ENCODE data around the gene PRDM15.

PRDM15 gene

DNA sequence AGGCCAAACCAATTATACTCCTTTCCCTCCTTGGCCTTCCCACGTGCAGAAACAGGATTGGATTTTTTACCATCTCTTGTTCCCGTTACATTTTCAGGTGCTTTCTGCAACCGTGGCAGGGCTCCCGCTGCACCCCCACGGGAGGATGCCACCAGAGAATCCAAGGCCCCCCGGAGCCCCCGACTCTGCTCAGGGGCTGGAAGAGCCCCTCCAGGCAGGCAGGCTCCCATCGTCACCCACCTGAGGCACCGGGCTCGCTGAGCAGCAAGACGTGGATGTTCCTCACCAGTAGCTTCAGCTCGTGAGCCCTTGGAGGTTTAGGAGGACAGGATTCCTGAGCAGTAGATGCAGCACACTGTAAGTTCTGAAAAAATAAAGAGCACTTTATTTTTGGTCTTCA is 35.2 kb upstream of the PRDM15 start:
- H3K27ac Mint-ChIP-seq = no peak overlapping the region
- peaks cover 3% of the 10 kb centered on the region for H3K4me1 Mint-ChIP-seq
- peaks cover 7% of the 10 kb centered on the region for H3K27me3 Mint-ChIP-seq (ENCODE audit: low read depth, poor library complexity)
- DNase-seq = no peak
- no peak overlapping the region for H3K4me3 Mint-ChIP-seq
- TF ChIP-seq, protein P1, sequence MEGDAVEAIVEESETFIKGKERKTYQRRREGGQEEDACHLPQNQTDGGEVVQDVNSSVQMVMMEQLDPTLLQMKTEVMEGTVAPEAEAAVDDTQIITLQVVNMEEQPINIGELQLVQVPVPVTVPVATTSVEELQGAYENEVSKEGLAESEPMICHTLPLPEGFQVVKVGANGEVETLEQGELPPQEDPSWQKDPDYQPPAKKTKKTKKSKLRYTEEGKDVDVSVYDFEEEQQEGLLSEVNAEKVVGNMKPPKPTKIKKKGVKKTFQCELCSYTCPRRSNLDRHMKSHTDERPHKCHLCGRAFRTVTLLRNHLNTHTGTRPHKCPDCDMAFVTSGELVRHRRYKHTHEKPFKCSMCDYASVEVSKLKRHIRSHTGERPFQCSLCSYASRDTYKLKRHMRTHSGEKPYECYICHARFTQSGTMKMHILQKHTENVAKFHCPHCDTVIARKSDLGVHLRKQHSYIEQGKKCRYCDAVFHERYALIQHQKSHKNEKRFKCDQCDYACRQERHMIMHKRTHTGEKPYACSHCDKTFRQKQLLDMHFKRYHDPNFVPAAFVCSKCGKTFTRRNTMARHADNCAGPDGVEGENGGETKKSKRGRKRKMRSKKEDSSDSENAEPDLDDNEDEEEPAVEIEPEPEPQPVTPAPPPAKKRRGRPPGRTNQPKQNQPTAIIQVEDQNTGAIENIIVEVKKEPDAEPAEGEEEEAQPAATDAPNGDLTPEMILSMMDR (IDR thresholded peaks at IDR 0.05) = no peak
- H3K36me3 Mint-ChIP-seq (ENCODE audit: low read depth) = peaks cover 64% of the 10 kb centered on the region
- H3K9me3 Mint-ChIP-seq = no peaks in the 10 kb centered on the region

GRCh38 chr21:41913230-41913629 is 34.1 kb upstream of the PRDM15 start:
- peaks cover 66% of the 10 kb centered on the region for H3K36me3 Mint-ChIP-seq (ENCODE audit: low read depth)
- no peak overlapping the region for H3K27ac Mint-ChIP-seq
- no peaks in the 10 kb centered on the region for H3K9me3 Mint-ChIP-seq
- H3K4me1 Mint-ChIP-seq = peaks cover 15% of the 10 kb centered on the region
- no peak for DNase-seq
- TF ChIP-seq, protein P1 (IDR thresholded peaks at IDR 0.05) = no peak
- peaks cover 6% of the 10 kb centered on the region for H3K27me3 Mint-ChIP-seq (ENCODE audit: low read depth, poor library complexity)
- no peak overlapping the region for H3K4me3 Mint-ChIP-seq

DNA sequence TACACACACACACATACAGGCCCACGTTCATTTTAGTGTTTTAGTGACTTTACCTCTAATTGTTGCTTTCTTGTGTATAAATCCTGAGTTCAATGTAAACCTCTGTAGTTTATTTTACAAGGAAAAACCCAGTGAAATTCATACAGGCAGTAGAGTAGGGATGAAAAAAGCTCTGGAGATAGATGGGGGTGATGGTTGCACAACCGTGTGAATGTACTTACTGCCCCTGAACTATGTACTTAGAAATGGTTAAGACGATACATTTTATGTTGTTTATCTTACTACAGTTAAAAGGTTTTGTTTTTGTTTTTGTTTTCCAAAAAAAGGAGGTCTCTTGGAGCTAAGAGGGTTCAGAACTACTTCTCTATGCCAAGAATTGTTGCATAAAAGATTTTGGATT is 29.7 kb upstream of the PRDM15 start:
- TF ChIP-seq, protein P1 (IDR thresholded peaks at IDR 0.05) = no peak
- H3K4me1 Mint-ChIP-seq = peaks cover 33% of the 10 kb centered on the region
- no peaks in the 10 kb centered on the region for H3K9me3 Mint-ChIP-seq
- H3K4me3 Mint-ChIP-seq = no peak overlapping the region
- no peaks in the 10 kb centered on the region for H3K27me3 Mint-ChIP-seq (ENCODE audit: low read depth, poor library complexity)
- H3K36me3 Mint-ChIP-seq (ENCODE audit: low read depth) = peaks cover 67% of the 10 kb centered on the region
- H3K27ac Mint-ChIP-seq = no peak overlapping the region
- no peak for DNase-seq

- H3K36me3 Mint-ChIP-seq (ENCODE audit: low read depth) = peaks cover 72% of the 10 kb centered on the region
- H3K4me1 Mint-ChIP-seq = peaks cover 33% of the 10 kb centered on the region
- TF ChIP-seq, protein P1 (IDR thresholded peaks at IDR 0.05) = no peak
- H3K27me3 Mint-ChIP-seq (ENCODE audit: low read depth, poor library complexity) = no peaks in the 10 kb centered on the region
- no peaks in the 10 kb centered on the region for H3K9me3 Mint-ChIP-seq
- DNase-seq = no peak
- peak overlapping the region; percentile 10 for H3K27ac Mint-ChIP-seq
- H3K4me3 Mint-ChIP-seq = no peak overlapping the region
Measured at GRCh38 chr21:41907496-41908258, 28.5 kb upstream of the PRDM15 start.

DNA sequence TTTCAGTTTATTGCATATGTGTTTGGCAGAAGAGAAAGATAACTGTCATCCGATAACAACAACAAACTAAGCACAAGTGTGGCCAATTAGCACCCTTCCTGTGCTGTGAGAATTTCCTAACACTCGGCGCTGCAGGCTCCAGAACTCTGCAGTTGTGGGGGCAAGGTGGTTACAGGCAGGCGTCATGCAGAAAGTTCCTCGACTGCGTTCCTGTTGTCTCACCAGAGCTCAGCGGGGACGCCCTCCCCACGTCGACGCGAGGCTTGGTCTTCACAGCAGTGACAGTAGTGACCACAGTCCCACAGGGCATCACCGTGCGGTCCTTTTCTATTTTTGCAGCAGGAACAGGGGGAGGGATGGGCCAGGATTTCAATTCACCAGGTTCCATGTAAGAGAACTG is 27.6 kb upstream of the PRDM15 start:
- Mint-ChIP-seq H3K36me3 (ENCODE audit: low read depth) (peaks cover 75% of the 10 kb centered on the region), H3K4me3 (no peak overlapping the region), H3K4me1 (peaks cover 33% of the 10 kb centered on the region), H3K27ac (no peak overlapping the region), H3K9me3 (no peaks in the 10 kb centered on the region), H3K27me3 (ENCODE audit: low read depth, poor library complexity) (no peaks in the 10 kb centered on the region)
- DNase-seq = no peak
- TF ChIP-seq, protein P1 (IDR thresholded peaks at IDR 0.05) = no peak

Data from nephron progenitor cell (in vitro differentiated cells).